Fibroblast of skin of right quadriceps (primary cell): Measurements from ENCODE around the gene PDE6D.
A peak's percentile ranks its signal among the peaks of the same experiment; 100 is the strongest.

Experiments
- DNase-seq: peaks from one replicate; pipeline ENCODE4 v3.0.0-alpha.2; 2013

Gene PDE6D

GRCh38 chr2:231780909-231781797, at the start of gene PDE6D:
PDE6D (minus strand) TSS chr2:231781282; CDS start chr2:231781114, 168 bp downstream.
- peak; percentile 99 for DNase-seq

- no peak for DNase-seq
These were observed 40.8 kb upstream of the PDE6D start for GRCh38 chr2:231821908-231822307.

GRCh38 chr2:231820786-231821303, 39.8 kb upstream of the PDE6D start:
- DNase-seq, result no peak

- DNase-seq, result no peak
These were observed 38.5 kb upstream of the PDE6D start for GRCh38 chr2:231819447-231820042.

- no peak for DNase-seq
These were observed 35.4 kb upstream of the PDE6D start for GRCh38 chr2:231816327-231817026.

GRCh38 chr2:231810905-231811304, 29.8 kb upstream of the PDE6D start:
- peak; percentile 69 for DNase-seq

- peak; percentile 29 for DNase-seq
These were observed 25.9 kb upstream of the PDE6D start for GRCh38 chr2:231807020-231807419.

GRCh38 chr2:231803501-231804138, 22.5 kb upstream of the PDE6D start:
- DNase-seq, result no peak

- DNase-seq, result no peak
These were observed 19.5 kb upstream of the PDE6D start for GRCh38 chr2:231800493-231801091.

GRCh38 chr2:231795525-231796327, 14.6 kb upstream of the PDE6D start:
- peak; percentile 67 for DNase-seq

GRCh38 chr2:231794383-231794782, 13.3 kb upstream of the PDE6D start:
- no peak for DNase-seq

- no peak for DNase-seq
These were observed 10.0 kb upstream of the PDE6D start for GRCh38 chr2:231791107-231791506.

GRCh38 chr2:231786917-231787292, 5.8 kb upstream of the PDE6D start:
- DNase-seq, result no peak

GRCh38 chr2:231786177-231786916, 5.3 kb upstream of the PDE6D start, which contains the start of gene COPS7B:
COPS7B (plus strand) TSS chr2:231786445; CDS start chr2:231788571, 2,126 bp downstream.
- peak; percentile 84 for DNase-seq

- DNase-seq, result no peak
These were observed 4.7 kb upstream of the PDE6D start for GRCh38 chr2:231785822-231786176.

GRCh38 chr2:231785413-231785812, 4.3 kb upstream of the PDE6D start:
- DNase-seq, result no peak

- peak; percentile 20 for DNase-seq
These were observed 980 bp upstream of the PDE6D start for GRCh38 chr2:231781798-231782726.

- DNase-seq, result peak; percentile 13
These were observed 766 bp downstream of the PDE6D start for GRCh38 chr2:231780123-231780908.
